GM10248 (cell line): Measurements from ENCODE around the gene KIF26B.

Experiments
- CTCF ChIA-PET: fragments of 300-600 bp; sonication (Branson Sonifier 250); formaldehyde crosslinking; extraction: SDS; loops from one replicate; lab custom pipeline; 2021; ENCODE audit warnings: antibody characterized with exemption; lab: Yijun Ruan, JAX
- POLR2A ChIA-PET: fragments of 350-650 bp; sonication (Branson Sonifier 250); formaldehyde crosslinking; extraction: SDS; loops from one replicate; lab custom pipeline; 2020; ENCODE audit warnings: antibody characterized with exemption; lab: Yijun Ruan, JAX
- DNase-seq: peaks from one replicate; pipeline ENCODE4 v3.0.0; 2012; ENCODE audit errors: extremely low spot score
- CTCF ChIP-seq: IDR thresholded peaks from 2 replicates; pipeline ENCODE4 v1.5.1; 2012; ENCODE audit warnings: mild to moderate bottlenecking, low read depth; ENCODE audit errors: extremely low read depth, missing control alignments, control extremely low read depth

The KIF26B gene

GRCh38 chr1:245255783-245256182 is 101.0 kb downstream of the KIF26B start:
- CTCF ChIA-PET = no interaction called here
- no peak for TF ChIP-seq CTCF
- no peak for DNase-seq
- POLR2A ChIA-PET = no interaction called here

GRCh38 chr1:245256528-245256927 is 101.7 kb downstream of the KIF26B start:
- DNase-seq = no peak
- ChIA-PET POLR2A (no interaction called here), CTCF (no interaction called here)
- no peak for TF ChIP-seq CTCF

- DNase-seq = no peak
- CTCF ChIA-PET = interaction anchor here (0.7 kb wide), 1 partner anchor 191 kb away, joined by 3 read pairs; no protein-coding TSS in a partner anchor
- TF ChIP-seq CTCF = no peak
- POLR2A ChIA-PET = no interaction called here
Observed at GRCh38 chr1:245258271-245258920, 103.6 kb downstream of the KIF26B start.

GRCh38 chr1:245260110-245260882 is 105.5 kb downstream of the KIF26B start:
- CTCF ChIA-PET = no interaction called here
- POLR2A ChIA-PET = no interaction called here
- no peak for DNase-seq
- TF ChIP-seq CTCF = no peak

- POLR2A ChIA-PET = interaction anchor here (0.6 kb wide), 1 partner anchor 1531 kb away, joined by 3 read pairs; no protein-coding TSS in a partner anchor
- CTCF ChIA-PET = no interaction called here
- DNase-seq = no peak
- no peak for TF ChIP-seq CTCF
Observed at GRCh38 chr1:245260883-245261282, 106.1 kb downstream of the KIF26B start.

GRCh38 chr1:245261786-245262185 is 107.0 kb downstream of the KIF26B start:
- no peak for TF ChIP-seq CTCF
- ChIA-PET POLR2A (no interaction called here), CTCF (no interaction called here)
- no peak for DNase-seq
